ENCODE data around the gene MOBP. TPM values are rescaled to one million over a fixed set of nuclear protein-coding genes. Genes with fewer than 3 reads are reported as not detected.

The MOBP gene
- total and polyA plus RNA-seq, 7 donors, result 0.01 to 0.09 TPM; not detected in 5

- WGBS, 3 donors, result 26 to 32% (median 30%) methylated on average over 50 to 53 of the region's 53 CpGs
- Histone ChIP-seq H3K36me3 (ENCODE audit: insufficient read depth in 1 of 2, low read depth in 1 of 2) (no peaks in the 10 kb centered on the region), H3K9me3 (no peaks in the 10 kb centered on the region), H3K4me3 (peak overlapping the region; percentile 28), H3K27ac (no peak overlapping the region), H3K4me1 (no peaks in the 10 kb centered on the region), H3K27me3 (ENCODE audit: insufficient read depth in 3 of 3, low read length in 2 of 3) (peaks cover 2 to 46% (median 5%) of the 10 kb centered on the region in 3 donors)
- intact Hi-C loops (cut with DNase I), result no loop called here
- DNase-seq, result no peak
- no peak for ATAC-seq
- TF ChIP-seq CTCF (IDR thresholded peaks at IDR 0.05), result no peak
These were observed 34.7 kb downstream of the MOBP start for GRCh38 chr3:39501968-39502837.

DNA sequence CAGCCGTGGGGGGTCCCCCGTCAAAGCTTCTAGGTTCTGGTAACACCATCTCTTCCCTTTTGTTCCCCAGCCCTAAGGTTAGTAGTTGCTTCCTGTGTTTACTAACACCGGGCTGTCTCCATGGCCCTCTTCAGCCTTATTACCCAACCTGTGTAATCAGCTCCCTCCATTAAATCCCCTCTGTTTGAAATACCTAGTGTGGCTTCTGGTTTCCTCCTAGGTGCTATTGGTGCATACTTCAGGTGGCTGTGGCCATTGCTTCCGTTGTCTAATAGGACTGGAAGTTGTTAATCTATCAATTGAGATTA lies 35.3 kb downstream of the MOBP start:
- Histone ChIP-seq H3K4me1 (no peaks in the 10 kb centered on the region), H3K27me3 (ENCODE audit: insufficient read depth in 3 of 3, low read length in 2 of 3) (peaks cover 4 to 46% (median 5%) of the 10 kb centered on the region in 3 donors), H3K36me3 (ENCODE audit: insufficient read depth in 1 of 2, low read depth in 1 of 2) (no peaks in the 10 kb centered on the region), H3K9me3 (no peaks in the 10 kb centered on the region), H3K4me3 (no peak overlapping the region), H3K27ac (no peak overlapping the region)
- intact Hi-C loops (cut with DNase I), result no loop called here
- no peak for TF ChIP-seq CTCF (IDR thresholded peaks at IDR 0.05)
- ATAC-seq, result no peak
- no peak for DNase-seq
- WGBS, 3 donors, result 45 to 47% (median 46%) methylated on average over 4 of the region's 4 CpGs

DNA sequence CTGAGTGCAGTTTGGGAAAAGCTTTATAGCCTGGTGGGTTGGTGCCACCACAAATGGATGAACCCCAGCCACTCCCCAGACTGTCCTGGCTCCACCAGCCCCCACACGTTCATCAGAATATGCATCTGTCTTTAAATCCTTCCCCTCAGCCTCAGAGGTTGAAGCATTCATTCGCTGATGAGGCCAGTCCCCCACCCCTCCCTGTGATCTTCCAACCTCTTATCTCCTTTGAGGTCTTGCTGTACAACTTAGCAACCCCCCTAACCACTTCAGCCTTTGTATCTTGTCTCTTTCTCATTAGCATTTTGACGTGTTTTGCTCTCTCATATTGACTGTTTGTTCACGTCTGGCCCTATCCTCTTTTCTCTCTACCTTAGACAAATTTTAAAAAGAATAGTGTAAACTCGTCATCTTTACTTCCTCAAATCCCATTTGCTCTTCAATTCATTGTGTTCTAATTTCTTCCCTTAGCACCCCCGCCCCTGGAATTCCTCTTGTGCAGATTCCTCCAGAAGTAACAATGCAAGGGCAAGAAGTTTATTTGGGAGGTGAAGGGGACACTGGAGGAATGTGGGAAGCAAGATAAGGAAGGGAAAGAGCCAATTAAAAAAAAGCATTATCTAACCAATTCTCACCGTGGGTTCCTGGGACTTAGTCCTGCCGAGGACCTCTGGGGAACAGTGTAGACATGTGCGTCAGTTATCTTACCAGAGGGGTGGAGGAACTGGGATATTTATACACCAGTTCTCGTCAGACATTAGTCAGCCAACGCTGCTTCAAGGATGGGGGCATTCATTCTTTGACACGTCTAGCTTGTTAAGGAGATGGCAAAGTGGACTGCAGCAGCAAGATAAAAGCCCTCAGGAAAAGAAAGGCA lies 38.6 kb downstream of the MOBP start:
- WGBS, 3 donors, result 49 to 53% (median 53%) methylated on average over 12 of the region's 12 CpGs
- Histone ChIP-seq H3K27me3 (ENCODE audit: insufficient read depth in 3 of 3, low read length in 2 of 3) (peaks cover 4 to 34% (median 5%) of the 10 kb centered on the region in 3 donors), H3K4me3 (no peak overlapping the region), H3K9me3 (no peaks in the 10 kb centered on the region), H3K4me1 (no peaks in the 10 kb centered on the region), H3K27ac (no peak overlapping the region), H3K36me3 (ENCODE audit: insufficient read depth in 1 of 2, low read depth in 1 of 2) (no peaks in the 10 kb centered on the region)
- no peak for TF ChIP-seq CTCF (IDR thresholded peaks at IDR 0.05)
- no peak for ATAC-seq
- no peak for DNase-seq
- intact Hi-C loops (cut with DNase I), result no loop called here

- Histone ChIP-seq H3K27ac (no peak overlapping the region), H3K36me3 (ENCODE audit: insufficient read depth in 1 of 2, low read depth in 1 of 2) (no peaks in the 10 kb centered on the region), H3K27me3 (ENCODE audit: insufficient read depth in 3 of 3, low read length in 2 of 3) (peaks cover 4 to 26% (median 4%) of the 10 kb centered on the region in 3 donors), H3K4me3 (no peak overlapping the region), H3K9me3 (no peaks in the 10 kb centered on the region), H3K4me1 (no peaks in the 10 kb centered on the region)
- WGBS, 3 donors, result 47 to 77% (median 57%) methylated on average over 1 of the region's 1 CpG
- TF ChIP-seq CTCF (IDR thresholded peaks at IDR 0.05), result no peak
- DNase-seq (no peak), ATAC-seq (no peak)
- intact Hi-C loops (cut with DNase I), result no loop called here
These were observed 39.4 kb downstream of the MOBP start for GRCh38 chr3:39506863-39507262.
